ENCODE results near the gene MPRIP. TPM values are rescaled to one million over a fixed set of nuclear protein-coding genes. Genes with fewer than 3 reads are reported as not detected.

MPRIP gene
- polyA plus RNA-seq, 1 of the 3 experiments (the other 2 are of a cell fraction): 64.4 TPM

GRCh38 chr17:17186051-17186450, 143.8 kb downstream of the MPRIP start:
- Histone ChIP-seq H3K4me3 (ENCODE audit: low read depth in 2 of 2, low read length in 1 of 2) (no peak overlapping the region), H3K9me3 (no peaks in the 10 kb centered on the region), H3K9me2 (no peaks in the 10 kb centered on the region), H3K36me3 (replicated peaks in 1 of 2; ENCODE audit: control insufficient read depth in 1 of 2, insufficient read depth in 2 of 2, low read length in 1 of 2) (peaks cover 16 to 46% of the 10 kb centered on the region in 2 experiments), H3K4me2 (no peak overlapping the region), H3K79me2 (ENCODE audit: insufficient read depth) (no peaks in the 10 kb centered on the region), H3K27me3 (ENCODE audit: insufficient read depth) (no peaks in the 10 kb centered on the region), H2AFZ (ENCODE audit: low read depth) (no peak overlapping the region), H4K20me1 (ENCODE audit: insufficient read depth) (no peaks in the 10 kb centered on the region), H3F3A (replicated peaks; ENCODE audit: insufficient read depth) (peaks cover 10% of the 10 kb centered on the region), H3K27ac (ENCODE audit: low read depth in 2 of 2, low read length in 1 of 2) (peak overlapping the region in 1 of 2 experiments; percentile 58; a peak in 2 of 4 replicates), H3K4me1 (ENCODE audit: control insufficient read depth in 1 of 2, insufficient read depth in 2 of 2, low read depth in 1 of 2, low read length in 1 of 2) (peaks cover 8 to 44% of the 10 kb centered on the region in 2 experiments; a peak in 2 of 4 replicates), H3K9ac (no peak overlapping the region)
- DNase-seq: no peak
- CTCF ChIA-PET: no interaction called here
- TF ChIP-seq TEAD4 (IDR thresholded peaks at IDR 0.05; ENCODE audit: borderline replicate concordance, insufficient read depth) (no peak), REST (IDR thresholded peaks at IDR 0.05; ENCODE audit: low read depth, low read length) (no peak), EZH2phosphoT487 (IDR thresholded peaks at IDR 0.05; ENCODE audit: borderline replicate concordance, low read depth) (no peak), TCF12 (IDR thresholded peaks at IDR 0.05) (no peak), CTCF (IDR thresholded peaks at IDR 0.05) (no peak), NRF1 (IDR thresholded peaks at IDR 0.05; ENCODE audit: low read depth, low read length) (no peak), RXRA (IDR thresholded peaks at IDR 0.05; ENCODE audit: borderline replicate concordance, low read depth) (no peak), TAF1 (IDR thresholded peaks at IDR 0.05; ENCODE audit: borderline replicate concordance, low read depth, low read length) (no peak), RFX5 (IDR thresholded peaks at IDR 0.05; ENCODE audit: low read length) (no peak), NFIC (IDR thresholded peaks at IDR 0.05; ENCODE audit: borderline replicate concordance) (no peak), USF2 (IDR thresholded peaks at IDR 0.05; ENCODE audit: borderline replicate concordance, low read depth, low read length) (no peak), POLR2AphosphoS5 (IDR thresholded peaks at IDR 0.05; ENCODE audit: low read depth, low read length) (no peak), MEF2A (IDR thresholded peaks at IDR 0.05; ENCODE audit: borderline replicate concordance, low read depth) (no peak), MAX (IDR thresholded peaks at IDR 0.05; ENCODE audit: low read depth) (no peak), YY1 (IDR thresholded peaks at IDR 0.05; ENCODE audit: low read depth) (no peak), SIN3A (IDR thresholded peaks at IDR 0.05; ENCODE audit: borderline replicate concordance, low read depth, low read length) (no peak), IRF3 (IDR thresholded peaks at IDR 0.05; ENCODE audit: low read depth, low read length) (no peak), FOXM1 (IDR thresholded peaks at IDR 0.05; ENCODE audit: low read depth) (no peak), PBX3 (IDR thresholded peaks at IDR 0.05) (no peak)
- 100% methylated on average over 2 of the region's 3 CpGs for WGBS (ENCODE audit: low lambda C conversion rate)
- POLR2A ChIA-PET: interaction anchor here (0.6 kb wide), 1 partner anchor 509 kb away, joined by 3 read pairs; no protein-coding TSS in a partner anchor
